ENCODE measurements around the gene METTL16.
"Not testable (repeated sequence)": the region's sequence is repeated elsewhere in the genome, so short reads cannot be mapped to it uniquely, and the experiment has no call there.

Gene METTL16, protein sequence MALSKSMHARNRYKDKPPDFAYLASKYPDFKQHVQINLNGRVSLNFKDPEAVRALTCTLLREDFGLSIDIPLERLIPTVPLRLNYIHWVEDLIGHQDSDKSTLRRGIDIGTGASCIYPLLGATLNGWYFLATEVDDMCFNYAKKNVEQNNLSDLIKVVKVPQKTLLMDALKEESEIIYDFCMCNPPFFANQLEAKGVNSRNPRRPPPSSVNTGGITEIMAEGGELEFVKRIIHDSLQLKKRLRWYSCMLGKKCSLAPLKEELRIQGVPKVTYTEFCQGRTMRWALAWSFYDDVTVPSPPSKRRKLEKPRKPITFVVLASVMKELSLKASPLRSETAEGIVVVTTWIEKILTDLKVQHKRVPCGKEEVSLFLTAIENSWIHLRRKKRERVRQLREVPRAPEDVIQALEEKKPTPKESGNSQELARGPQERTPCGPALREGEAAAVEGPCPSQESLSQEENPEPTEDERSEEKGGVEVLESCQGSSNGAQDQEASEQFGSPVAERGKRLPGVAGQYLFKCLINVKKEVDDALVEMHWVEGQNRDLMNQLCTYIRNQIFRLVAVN

GRCh38 chr17:2511462-2512369 is at the start of gene METTL16:
TSS of gene METTL16 (minus strand) at chr17:2511888. CDS start at chr17:2502331, 9,557 bp downstream.
- DNase-seq (ENCODE audit: low spot score): peak; percentile 93

- no peak for DNase-seq (ENCODE audit: low spot score)
Observed at GRCh38 chr17:2560658-2561057, 49.0 kb upstream of the METTL16 start.

GRCh38 chr17:2551928-2552327 is 40.2 kb upstream of the METTL16 start:
- DNase-seq (ENCODE audit: low spot score): no peak

GRCh38 chr17:2551493-2551892 is 39.8 kb upstream of the METTL16 start:
- DNase-seq (ENCODE audit: low spot score): no peak

DNA sequence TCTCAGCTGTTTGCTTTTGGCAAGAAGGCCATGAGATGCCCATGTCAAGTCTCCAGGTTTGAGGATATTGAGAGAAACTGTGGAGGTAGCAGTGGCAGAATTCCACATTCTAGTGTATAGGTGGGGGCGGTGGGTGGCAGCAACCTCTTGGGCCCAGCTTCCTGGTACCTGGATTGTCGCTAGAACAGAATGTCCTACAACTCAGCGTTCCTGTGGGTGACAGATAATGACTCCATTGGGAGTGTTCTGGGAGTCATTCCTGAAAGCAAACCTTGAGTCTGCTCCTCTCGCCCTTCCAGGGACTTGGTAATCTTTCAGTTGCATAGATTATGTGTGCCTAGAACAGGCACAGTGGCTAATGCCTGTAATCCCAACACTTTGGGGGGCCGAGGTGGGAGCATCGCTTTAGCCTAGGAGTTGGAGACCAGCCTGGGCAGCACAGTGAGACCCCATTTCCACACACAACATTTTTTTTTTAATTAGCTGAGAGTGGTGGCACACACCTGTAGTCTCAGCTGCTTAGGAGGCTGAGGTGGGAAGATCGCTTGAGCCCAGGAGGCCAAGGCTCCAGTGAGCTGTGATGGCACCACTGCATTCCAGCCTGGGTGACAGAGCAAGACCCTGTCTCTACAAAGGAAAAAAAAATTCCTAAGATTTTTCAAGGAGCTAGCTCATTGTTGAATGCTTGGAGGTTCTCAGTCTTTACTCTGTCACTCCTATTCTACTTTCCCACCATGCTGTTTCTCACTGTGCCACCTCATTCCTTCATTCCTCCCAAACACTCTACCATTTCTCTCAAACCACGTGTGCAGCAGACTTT is 37.9 kb upstream of the METTL16 start:
- no peak for DNase-seq (ENCODE audit: low spot score)

DNA sequence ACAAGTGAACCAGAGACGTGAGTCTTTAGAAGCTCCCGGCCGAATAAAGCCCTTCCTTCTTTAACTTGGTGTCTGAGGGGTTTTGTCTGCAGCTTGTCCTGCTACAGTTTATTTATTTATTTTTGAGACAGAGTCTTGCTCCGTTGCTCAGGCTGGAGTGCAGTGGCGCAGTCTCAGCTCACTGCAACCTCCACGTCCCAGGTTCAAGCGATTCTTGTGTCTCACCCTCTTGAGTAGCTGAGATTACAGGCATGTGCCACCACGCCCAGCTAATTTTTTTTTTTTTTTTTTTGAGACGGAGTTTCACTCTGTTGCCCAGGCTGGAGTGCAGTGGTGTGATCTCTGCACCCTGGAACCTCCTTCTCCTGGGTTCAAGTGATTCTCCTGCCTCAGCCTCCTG is 36.3 kb upstream of the METTL16 start:
- not testable (repeated sequence) for DNase-seq (ENCODE audit: low spot score)

- no peak for DNase-seq (ENCODE audit: low spot score)
Observed at GRCh38 chr17:2547176-2547575, 35.5 kb upstream of the METTL16 start.

GRCh38 chr17:2545393-2545792 is 33.7 kb upstream of the METTL16 start:
- DNase-seq (ENCODE audit: low spot score): no peak

DNA sequence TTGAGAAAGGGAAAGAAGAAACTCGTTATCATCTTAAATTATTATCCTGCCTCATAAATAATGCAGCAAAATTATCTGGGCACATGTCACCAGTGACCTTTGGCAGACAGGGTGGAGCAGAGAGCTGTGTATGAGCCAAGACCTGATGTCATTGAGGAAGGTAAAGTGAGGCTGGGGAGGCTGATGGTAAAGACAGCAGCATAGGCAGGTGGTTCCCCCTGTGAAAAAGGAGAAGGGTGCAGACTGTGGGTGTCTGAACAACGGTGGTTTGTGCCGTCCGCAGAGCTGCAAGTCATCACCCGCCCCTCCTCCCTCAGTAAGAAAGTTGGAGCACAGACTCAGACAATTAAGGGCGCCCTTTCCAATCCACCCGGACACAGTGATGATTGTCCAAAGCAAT is 30.8 kb upstream of the METTL16 start:
- no peak for DNase-seq (ENCODE audit: low spot score)

GRCh38 chr17:2542056-2542455 is 30.4 kb upstream of the METTL16 start:
- no peak for DNase-seq (ENCODE audit: low spot score)

DNA sequence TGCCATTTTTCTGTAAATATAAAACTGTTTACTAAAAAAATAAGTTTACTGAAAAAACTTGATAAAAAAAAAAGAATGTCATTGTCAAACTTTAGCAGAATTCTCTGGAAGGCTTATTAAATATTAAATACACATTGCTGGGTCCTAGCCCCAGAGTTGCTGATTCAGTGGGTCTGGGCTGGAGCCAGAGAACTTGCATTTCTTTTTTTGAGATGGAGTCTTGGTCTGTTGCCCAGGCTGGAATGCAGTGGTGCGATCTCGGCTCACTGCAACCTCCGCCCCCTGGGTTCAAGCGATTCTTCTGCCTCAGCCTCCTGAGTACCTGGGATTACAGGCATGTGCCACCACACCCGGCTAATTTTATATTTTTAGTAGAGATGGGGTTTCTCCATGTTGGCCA is 25.9 kb upstream of the METTL16 start:
- DNase-seq (ENCODE audit: low spot score): not testable (repeated sequence)

- no peak for DNase-seq (ENCODE audit: low spot score)
Observed at GRCh38 chr17:2532146-2532720, 20.5 kb upstream of the METTL16 start.

GRCh38 chr17:2531243-2531954 is 19.7 kb upstream of the METTL16 start:
- not testable (repeated sequence) for DNase-seq (ENCODE audit: low spot score)

GRCh38 chr17:2521775-2522410 is 10.2 kb upstream of the METTL16 start:
- not testable (repeated sequence) for DNase-seq (ENCODE audit: low spot score)

DNA sequence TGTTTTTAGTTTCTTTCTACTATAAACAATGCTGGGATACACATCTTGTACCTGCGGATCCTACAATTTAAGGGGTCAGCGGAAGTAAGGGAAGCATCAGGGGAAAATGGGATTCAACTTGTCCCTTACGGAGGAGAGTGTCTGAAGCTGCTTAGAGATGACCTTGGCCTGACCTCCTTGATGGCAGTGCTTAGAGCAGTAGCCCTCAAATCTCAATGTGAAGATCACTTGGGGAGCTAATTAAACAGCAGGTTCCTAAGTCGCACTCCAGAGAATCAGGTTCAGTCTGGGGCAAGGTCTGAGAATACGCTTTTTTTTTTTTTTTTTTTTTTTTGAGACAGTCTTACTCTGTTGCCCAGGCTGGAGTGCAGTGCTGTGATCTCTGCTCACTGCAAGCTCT is 9.6 kb upstream of the METTL16 start:
- DNase-seq (ENCODE audit: low spot score): no peak

DNA sequence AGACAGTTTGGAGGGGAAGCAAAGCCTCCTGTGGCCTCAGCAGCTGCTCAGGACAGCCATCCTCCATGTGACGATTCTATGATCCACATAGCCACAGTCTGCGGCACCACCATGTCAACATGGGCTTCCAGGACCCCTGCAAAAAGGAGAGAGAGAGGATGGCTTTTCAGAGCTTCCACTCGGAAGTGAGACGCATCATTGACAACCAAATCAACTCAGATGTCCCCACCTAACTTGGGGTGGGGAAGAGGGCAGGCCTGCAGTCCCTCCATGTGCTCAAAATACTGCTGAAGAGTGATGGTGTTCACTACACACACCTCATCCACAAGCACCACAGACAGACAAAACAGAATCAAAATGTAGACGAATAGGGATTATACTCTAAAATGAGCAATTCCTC is 5.9 kb upstream of the METTL16 start:
- DNase-seq (ENCODE audit: low spot score): no peak

- DNase-seq (ENCODE audit: low spot score): no peak
Observed at GRCh38 chr17:2511138-2511461, 588 bp downstream of the METTL16 start.

GRCh38 chr17:2510559-2510958 is 1.1 kb downstream of the METTL16 start:
- DNase-seq (ENCODE audit: low spot score): no peak

DNA sequence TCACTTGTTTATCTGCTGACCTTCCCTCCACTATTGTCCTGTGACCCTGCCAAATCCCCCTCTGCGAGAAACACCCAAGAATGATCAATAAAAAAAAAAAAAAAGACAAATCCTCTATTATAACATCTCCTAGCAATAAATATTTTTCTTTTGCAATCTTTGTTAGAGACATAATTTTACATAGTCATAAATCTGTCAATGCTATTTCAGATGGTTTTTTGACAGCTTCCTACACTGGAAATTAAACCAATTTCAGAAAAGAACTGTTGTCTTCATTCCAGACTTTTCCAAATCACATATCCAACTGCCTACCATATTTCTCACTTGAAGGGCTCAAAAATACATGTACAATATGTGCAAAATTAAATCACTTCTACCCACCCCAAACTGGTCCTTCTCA is 3.7 kb downstream of the METTL16 start:
- no peak for DNase-seq (ENCODE audit: low spot score)

GRCh38 chr17:2507015-2507414 is 4.7 kb downstream of the METTL16 start:
- DNase-seq (ENCODE audit: low spot score): not testable (repeated sequence)
